Measurements from ENCODE around the gene ABCA2. TPM values are rescaled to one million over a fixed set of nuclear protein-coding genes. Genes with fewer than 3 reads are reported as not detected.

Gene ABCA2
- total RNA-seq, 1 experiment from 2014 or later = 19.2 TPM

DNA sequence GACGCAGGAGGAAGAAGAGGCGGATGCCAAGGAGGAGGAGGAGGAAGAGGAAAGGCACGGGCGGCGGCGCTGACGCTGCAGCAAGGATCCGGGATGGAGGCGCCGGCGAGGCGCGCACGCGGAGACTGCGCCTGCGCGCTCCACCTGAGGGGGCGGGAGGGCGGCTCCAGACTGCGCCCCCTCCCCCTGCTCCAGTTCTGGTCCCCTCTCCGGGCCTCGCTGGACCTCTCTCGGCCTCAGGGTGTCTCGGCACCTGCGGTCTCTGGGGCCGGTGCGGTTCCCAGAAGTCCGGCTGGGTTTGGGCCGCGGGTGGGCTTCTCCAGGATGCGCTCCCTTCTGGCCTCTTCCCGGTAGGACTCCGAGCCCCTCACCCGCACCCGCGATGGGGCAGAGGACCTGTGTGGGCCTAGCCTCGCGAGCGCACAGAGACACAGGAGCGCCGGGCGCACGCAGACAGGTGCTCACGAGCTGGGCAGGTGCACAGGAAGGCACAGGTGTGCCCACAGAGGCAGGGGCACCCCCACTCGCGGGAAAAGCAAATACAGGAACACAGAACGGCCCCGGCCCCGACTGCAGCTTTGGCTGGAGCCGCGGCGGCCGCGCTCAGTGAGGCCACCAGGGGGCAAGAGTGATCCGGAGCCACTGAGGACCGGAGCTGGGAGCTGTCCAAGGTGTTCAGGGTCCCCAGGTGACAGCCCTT lies 18.2 kb upstream of the ABCA2 start, which contains the start of gene NPDC1 (continued):
- TF ChIP-seq PRDM15 (CRISPR knock-in tag; IDR thresholded peaks at IDR 0.05) (0 out of 2 replicates have a peak, but pooled peaks have one; percentile 20), TEAD1 (CRISPR knock-in tag; IDR thresholded peaks at IDR 0.05) (peak; percentile 55; the same call in 1 of the 2 replicates), FOXK1 (CRISPR knock-in tag; IDR thresholded peaks at IDR 0.05) (peak; percentile 47; the same call in 1 of the 2 replicates), TEAD4 (CRISPR knock-in tag; IDR thresholded peaks at IDR 0.05) (peak; percentile 71; the same call in 1 of the 2 replicates), ZNF416 (CRISPR knock-in tag; IDR thresholded peaks at IDR 0.05) (no peak), ZNF263 (CRISPR knock-in tag; IDR thresholded peaks at IDR 0.05; ENCODE audit: low read depth) (0 out of 2 replicates have a peak, but pooled peaks have one; percentile 16), GRHL2 (CRISPR knock-in tag; IDR thresholded peaks at IDR 0.05; ENCODE audit: insufficient replicate concordance, severe bottlenecking) (no peak), NFE2L1 (CRISPR knock-in tag; IDR thresholded peaks at IDR 0.05) (peak; percentile 66; the same call in 1 of the 2 replicates), ARID4B (CRISPR knock-in tag; IDR thresholded peaks at IDR 0.05; ENCODE audit: borderline replicate concordance) (peak; percentile 96), ZNF317 (CRISPR knock-in tag; IDR thresholded peaks at IDR 0.05; ENCODE audit: borderline replicate concordance, low read depth) (no peak), CREM (CRISPR knock-in tag; IDR thresholded peaks at IDR 0.05) (0 out of 2 replicates have a peak, but pooled peaks have one; percentile 3), ZNF121 (CRISPR knock-in tag; IDR thresholded peaks at IDR 0.05) (no peak), ZNF219 (CRISPR knock-in tag; IDR thresholded peaks at IDR 0.05; ENCODE audit: borderline replicate concordance) (peak; percentile 79; the same call in 1 of the 2 replicates), USF2 (CRISPR knock-in tag; IDR thresholded peaks at IDR 0.05) (no peak), GABPB1 (CRISPR knock-in tag; IDR thresholded peaks at IDR 0.05) (0 out of 2 replicates have a peak, but pooled peaks have one; percentile 22), TCF7 (CRISPR knock-in tag; IDR thresholded peaks at IDR 0.05; ENCODE audit: low read depth) (no peak)
- TF ChIP-seq, protein P1, sequence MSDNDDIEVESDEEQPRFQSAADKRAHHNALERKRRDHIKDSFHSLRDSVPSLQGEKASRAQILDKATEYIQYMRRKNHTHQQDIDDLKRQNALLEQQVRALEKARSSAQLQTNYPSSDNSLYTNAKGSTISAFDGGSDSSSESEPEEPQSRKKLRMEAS (CRISPR knock-in tag; IDR thresholded peaks at IDR 0.05) = peak; percentile 70
- TF ChIP-seq, protein P2, sequence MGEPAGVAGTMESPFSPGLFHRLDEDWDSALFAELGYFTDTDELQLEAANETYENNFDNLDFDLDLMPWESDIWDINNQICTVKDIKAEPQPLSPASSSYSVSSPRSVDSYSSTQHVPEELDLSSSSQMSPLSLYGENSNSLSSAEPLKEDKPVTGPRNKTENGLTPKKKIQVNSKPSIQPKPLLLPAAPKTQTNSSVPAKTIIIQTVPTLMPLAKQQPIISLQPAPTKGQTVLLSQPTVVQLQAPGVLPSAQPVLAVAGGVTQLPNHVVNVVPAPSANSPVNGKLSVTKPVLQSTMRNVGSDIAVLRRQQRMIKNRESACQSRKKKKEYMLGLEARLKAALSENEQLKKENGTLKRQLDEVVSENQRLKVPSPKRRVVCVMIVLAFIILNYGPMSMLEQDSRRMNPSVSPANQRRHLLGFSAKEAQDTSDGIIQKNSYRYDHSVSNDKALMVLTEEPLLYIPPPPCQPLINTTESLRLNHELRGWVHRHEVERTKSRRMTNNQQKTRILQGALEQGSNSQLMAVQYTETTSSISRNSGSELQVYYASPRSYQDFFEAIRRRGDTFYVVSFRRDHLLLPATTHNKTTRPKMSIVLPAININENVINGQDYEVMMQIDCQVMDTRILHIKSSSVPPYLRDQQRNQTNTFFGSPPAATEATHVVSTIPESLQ (CRISPR knock-in tag; IDR thresholded peaks at IDR 0.05) = no peak
- TF ChIP-seq, protein P3, sequence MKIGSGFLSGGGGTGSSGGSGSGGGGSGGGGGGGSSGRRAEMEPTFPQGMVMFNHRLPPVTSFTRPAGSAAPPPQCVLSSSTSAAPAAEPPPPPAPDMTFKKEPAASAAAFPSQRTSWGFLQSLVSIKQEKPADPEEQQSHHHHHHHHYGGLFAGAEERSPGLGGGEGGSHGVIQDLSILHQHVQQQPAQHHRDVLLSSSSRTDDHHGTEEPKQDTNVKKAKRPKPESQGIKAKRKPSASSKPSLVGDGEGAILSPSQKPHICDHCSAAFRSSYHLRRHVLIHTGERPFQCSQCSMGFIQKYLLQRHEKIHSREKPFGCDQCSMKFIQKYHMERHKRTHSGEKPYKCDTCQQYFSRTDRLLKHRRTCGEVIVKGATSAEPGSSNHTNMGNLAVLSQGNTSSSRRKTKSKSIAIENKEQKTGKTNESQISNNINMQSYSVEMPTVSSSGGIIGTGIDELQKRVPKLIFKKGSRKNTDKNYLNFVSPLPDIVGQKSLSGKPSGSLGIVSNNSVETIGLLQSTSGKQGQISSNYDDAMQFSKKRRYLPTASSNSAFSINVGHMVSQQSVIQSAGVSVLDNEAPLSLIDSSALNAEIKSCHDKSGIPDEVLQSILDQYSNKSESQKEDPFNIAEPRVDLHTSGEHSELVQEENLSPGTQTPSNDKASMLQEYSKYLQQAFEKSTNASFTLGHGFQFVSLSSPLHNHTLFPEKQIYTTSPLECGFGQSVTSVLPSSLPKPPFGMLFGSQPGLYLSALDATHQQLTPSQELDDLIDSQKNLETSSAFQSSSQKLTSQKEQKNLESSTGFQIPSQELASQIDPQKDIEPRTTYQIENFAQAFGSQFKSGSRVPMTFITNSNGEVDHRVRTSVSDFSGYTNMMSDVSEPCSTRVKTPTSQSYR (CRISPR knock-in tag; IDR thresholded peaks at IDR 0.05) = peak; percentile 76; the same call in 1 of the 2 replicates
- TF ChIP-seq, protein P4, sequence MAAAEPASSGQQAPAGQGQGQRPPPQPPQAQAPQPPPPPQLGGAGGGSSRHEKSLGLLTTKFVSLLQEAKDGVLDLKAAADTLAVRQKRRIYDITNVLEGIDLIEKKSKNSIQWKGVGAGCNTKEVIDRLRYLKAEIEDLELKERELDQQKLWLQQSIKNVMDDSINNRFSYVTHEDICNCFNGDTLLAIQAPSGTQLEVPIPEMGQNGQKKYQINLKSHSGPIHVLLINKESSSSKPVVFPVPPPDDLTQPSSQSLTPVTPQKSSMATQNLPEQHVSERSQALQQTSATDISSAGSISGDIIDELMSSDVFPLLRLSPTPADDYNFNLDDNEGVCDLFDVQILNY (CRISPR knock-in tag; IDR thresholded peaks at IDR 0.05) = no peak
